NCI-H1417 (cell line): Measurements from ENCODE around the gene ROBO1.
A peak's percentile ranks its signal among the peaks of the same experiment; 100 is the strongest.

Experiments used
- DNase-seq, 3 experiments: peaks; one replicate each; lab custom pipeline; 2025; lab: John Stamatoyannopoulos, UW

The ROBO1 gene

GRCh38 chr3:79670178-79670577, 97.6 kb downstream of the ROBO1 start:
- DNase-seq: no peak

- DNase-seq: no peak
Measured at GRCh38 chr3:79664455-79664854, 103.3 kb downstream of the ROBO1 start.

GRCh38 chr3:79661896-79662295, 105.9 kb downstream of the ROBO1 start:
- no peak for DNase-seq

- no peak for DNase-seq
Measured at GRCh38 chr3:79657076-79657475, 110.7 kb downstream of the ROBO1 start.

GRCh38 chr3:79654019-79654418, 113.8 kb downstream of the ROBO1 start:
- DNase-seq: peak in 1 of 3 experiments; percentile 0

- no peak for DNase-seq
Measured at GRCh38 chr3:79653266-79653830, 114.5 kb downstream of the ROBO1 start.

- peak; percentile 35 to 74 (median 70) for DNase-seq
Measured at GRCh38 chr3:79651536-79652065, 116.2 kb downstream of the ROBO1 start.

- no peak for DNase-seq
Measured at GRCh38 chr3:79639855-79640254, 127.9 kb downstream of the ROBO1 start.

- no peak for DNase-seq
Measured at GRCh38 chr3:79636372-79636771, 131.4 kb downstream of the ROBO1 start.

GRCh38 chr3:79632842-79633241, 135.0 kb downstream of the ROBO1 start:
- DNase-seq: no peak

GRCh38 chr3:79618883-79619282, 148.9 kb downstream of the ROBO1 start:
- DNase-seq: no peak

GRCh38 chr3:79606414-79606813, 161.4 kb downstream of the ROBO1 start:
- no peak for DNase-seq

- DNase-seq: no peak
Measured at GRCh38 chr3:79604681-79605080, 163.1 kb downstream of the ROBO1 start.

- peak in 1 of 3 experiments; percentile 15 for DNase-seq
Measured at GRCh38 chr3:79602385-79602784, 165.4 kb downstream of the ROBO1 start.

GRCh38 chr3:79598594-79598993, 169.2 kb downstream of the ROBO1 start:
- peak; percentile 12 to 62 (median 18) for DNase-seq

- DNase-seq: no peak
Measured at GRCh38 chr3:79597709-79598108, 170.1 kb downstream of the ROBO1 start.

- peak; percentile 5 to 91 (median 13) for DNase-seq
Measured at GRCh38 chr3:79587150-79587549, 180.6 kb downstream of the ROBO1 start.

GRCh38 chr3:79586232-79586631, 181.6 kb downstream of the ROBO1 start:
- DNase-seq: peak; percentile 21 to 80 (median 26)

- no peak for DNase-seq
Measured at GRCh38 chr3:79572930-79573329, 194.9 kb downstream of the ROBO1 start.

- no peak for DNase-seq
Measured at GRCh38 chr3:79568938-79569337, 198.9 kb downstream of the ROBO1 start.

GRCh38 chr3:79564192-79564591, 203.6 kb downstream of the ROBO1 start:
- peak in 2 of 3 experiments; percentile 0 to 57 for DNase-seq

GRCh38 chr3:79560698-79561097, 207.1 kb downstream of the ROBO1 start:
- no peak for DNase-seq

GRCh38 chr3:79558943-79559342, 208.9 kb downstream of the ROBO1 start:
- DNase-seq: no peak

GRCh38 chr3:79555655-79556054, 212.1 kb downstream of the ROBO1 start:
- no peak for DNase-seq
